ENCODE results near the gene RIIAD1.

RIIAD1 gene

DNA sequence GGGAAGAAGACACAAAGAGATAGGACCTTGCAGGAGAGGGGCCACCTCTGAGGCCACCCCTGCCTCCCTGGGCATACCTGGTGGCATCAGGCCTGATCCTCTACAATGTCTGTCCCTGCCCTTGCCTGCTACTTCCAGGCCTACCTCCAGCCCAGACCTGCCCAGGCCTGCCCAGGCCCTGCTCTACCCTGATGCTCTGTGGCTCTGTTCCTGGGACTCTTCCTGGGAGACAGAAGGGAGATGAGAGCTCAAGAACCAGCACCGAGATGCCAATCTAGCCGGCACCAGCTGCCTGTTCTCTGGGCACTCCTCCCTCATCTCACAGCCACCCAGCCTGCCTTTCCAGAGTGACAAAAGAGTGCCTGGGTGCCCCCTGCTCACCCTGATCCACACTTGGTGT, 7.4 kb upstream of the RIIAD1 start:
- Histone ChIP-seq H3K4me3 (ENCODE audit: low read depth, low read length) (no peak overlapping the region), H3K9ac (ENCODE audit: low read length) (no peak overlapping the region), H3K27ac (ENCODE audit: low read depth, low read length) (no peak overlapping the region), H3K36me3 (ENCODE audit: control insufficient read depth in 1 of 2, insufficient read depth in 2 of 2, low read length in 2 of 2) (no peaks in the 10 kb centered on the region), H2BK5ac (ENCODE audit: low read depth, low read length, poor library complexity) (no peak overlapping the region), H2AK5ac (ENCODE audit: low read length) (no peak overlapping the region), H4K12ac (ENCODE audit: low read depth, low read length) (no peak overlapping the region), H3K4ac (ENCODE audit: low read depth, low read length) (no peak overlapping the region), H4K91ac (ENCODE audit: low read depth, low read length) (no peak overlapping the region), H3K18ac (ENCODE audit: low read length) (no peak overlapping the region), H2BK120ac (ENCODE audit: insufficient read depth, low read length, poor library complexity) (no peak overlapping the region), H2AFZ (ENCODE audit: insufficient read depth, low read length, poor library complexity) (no peak overlapping the region), H3K14ac (ENCODE audit: low read length) (no peak overlapping the region), H3K27me3 (ENCODE audit: insufficient read depth, low read length) (peaks cover 11% of the 10 kb centered on the region), H3K4me2 (ENCODE audit: low read length) (no peak overlapping the region), H2BK12ac (ENCODE audit: low read length) (no peak overlapping the region), H3K9me3 (ENCODE audit: insufficient read depth, low read depth, low read length) (no peaks in the 10 kb centered on the region), H3K79me2 (ENCODE audit: control insufficient read depth, insufficient read depth, low read length, poor library complexity) (no peaks in the 10 kb centered on the region), H4K8ac (ENCODE audit: low read depth, low read length) (no peak overlapping the region), H3K23ac (ENCODE audit: low read length) (no peak overlapping the region), H3K4me1 (ENCODE audit: control insufficient read depth in 1 of 2, insufficient read depth in 2 of 2, low read length in 2 of 2) (no peaks in the 10 kb centered on the region), H3K79me1 (ENCODE audit: low read length) (no peaks in the 10 kb centered on the region)
- no peak for DNase-seq
- no CpG with 5 or more reads among the region's 2 CpGs for WGBS (ENCODE audit: extremely low coverage, insufficient coverage, insufficient read length)

DNA sequence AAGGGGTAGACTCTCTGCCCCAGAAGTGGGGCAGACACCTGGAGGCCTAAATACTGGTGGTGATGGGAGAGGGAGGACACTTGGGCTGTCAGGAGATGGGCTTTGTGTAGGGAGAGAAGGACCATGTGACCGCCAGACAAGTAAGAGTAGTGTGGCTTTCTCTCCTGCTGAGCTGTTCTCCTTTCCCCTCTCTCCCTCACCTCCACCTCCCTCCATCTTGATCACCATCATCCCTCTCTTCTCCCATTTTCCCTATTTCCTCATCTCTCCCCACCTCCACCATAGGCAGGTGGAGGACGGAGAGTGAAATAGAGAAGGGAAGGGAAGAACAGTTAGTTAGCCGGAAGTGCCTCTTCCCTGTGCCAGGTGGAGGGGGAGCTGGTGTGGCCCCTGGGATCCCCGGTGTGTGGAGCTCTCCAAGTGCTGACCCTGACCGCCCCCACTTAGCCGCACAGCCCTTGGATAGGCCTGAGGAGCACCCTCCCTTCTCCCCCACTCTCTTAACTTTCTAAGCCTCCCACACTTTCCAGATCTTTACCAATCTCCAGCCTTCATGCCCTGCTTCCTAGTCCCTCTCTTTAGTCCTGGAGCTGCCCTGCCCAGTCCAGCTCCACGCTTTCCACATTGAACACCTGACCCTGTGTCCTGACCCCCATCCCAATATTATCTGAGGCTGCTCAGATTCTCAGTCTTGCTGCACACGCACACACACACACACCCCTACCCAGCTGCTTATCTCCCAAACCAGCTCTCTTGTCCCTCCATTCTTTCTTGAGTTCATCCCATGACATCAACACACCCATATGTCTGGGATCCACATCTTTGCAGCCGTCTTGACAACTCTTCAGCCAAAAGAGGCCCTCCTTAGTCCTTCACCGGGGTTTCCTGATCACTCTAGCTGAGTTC, 6.2 kb upstream of the RIIAD1 start:
- Histone ChIP-seq H3K27me3 (ENCODE audit: insufficient read depth, low read length) (peaks cover 15% of the 10 kb centered on the region), H2BK120ac (ENCODE audit: insufficient read depth, low read length, poor library complexity) (no peak overlapping the region), H4K8ac (ENCODE audit: low read depth, low read length) (no peak overlapping the region), H2BK5ac (ENCODE audit: low read depth, low read length, poor library complexity) (no peak overlapping the region), H2BK12ac (ENCODE audit: low read length) (no peak overlapping the region), H3K4me1 (ENCODE audit: control insufficient read depth in 1 of 2, insufficient read depth in 2 of 2, low read length in 2 of 2) (no peaks in the 10 kb centered on the region), H3K36me3 (ENCODE audit: control insufficient read depth in 1 of 2, insufficient read depth in 2 of 2, low read length in 2 of 2) (no peaks in the 10 kb centered on the region), H2AK5ac (ENCODE audit: low read length) (no peak overlapping the region), H3K27ac (ENCODE audit: low read depth, low read length) (no peak overlapping the region), H3K79me1 (ENCODE audit: low read length) (no peaks in the 10 kb centered on the region), H3K4me3 (ENCODE audit: low read depth, low read length) (no peak overlapping the region), H3K79me2 (ENCODE audit: control insufficient read depth, insufficient read depth, low read length, poor library complexity) (no peaks in the 10 kb centered on the region), H3K4ac (ENCODE audit: low read depth, low read length) (no peak overlapping the region), H3K4me2 (ENCODE audit: low read length) (no peak overlapping the region), H3K9me3 (ENCODE audit: insufficient read depth, low read depth, low read length) (no peaks in the 10 kb centered on the region), H3K14ac (ENCODE audit: low read length) (no peak overlapping the region), H2AFZ (ENCODE audit: insufficient read depth, low read length, poor library complexity) (no peak overlapping the region), H3K18ac (ENCODE audit: low read length) (no peak overlapping the region), H3K9ac (ENCODE audit: low read length) (no peak overlapping the region), H4K12ac (ENCODE audit: low read depth, low read length) (no peak overlapping the region), H3K23ac (ENCODE audit: low read length) (no peak overlapping the region), H4K91ac (ENCODE audit: low read depth, low read length) (no peak overlapping the region)
- no peak for DNase-seq
- WGBS (ENCODE audit: extremely low coverage, insufficient coverage, insufficient read length) = no CpG with 5 or more reads among the region's 10 CpGs

- H2AFZ ChIP-seq (ENCODE audit: insufficient read depth, low read length, poor library complexity) = no peak overlapping the region
- H3K4me1 ChIP-seq (ENCODE audit: control insufficient read depth in 1 of 2, insufficient read depth in 2 of 2, low read length in 2 of 2) = no peaks in the 10 kb centered on the region
- no peak overlapping the region for H3K9ac ChIP-seq (ENCODE audit: low read length)
- WGBS (ENCODE audit: extremely low coverage, insufficient coverage, insufficient read length) = no CpG with 5 or more reads among the region's 17 CpGs
- H3K4ac ChIP-seq (ENCODE audit: low read depth, low read length) = no peak overlapping the region
- H2BK12ac ChIP-seq (ENCODE audit: low read length) = no peak overlapping the region
- H3K27ac ChIP-seq (ENCODE audit: low read depth, low read length) = no peak overlapping the region
- H4K91ac ChIP-seq (ENCODE audit: low read depth, low read length) = no peak overlapping the region
- H3K18ac ChIP-seq (ENCODE audit: low read length) = no peak overlapping the region
- no peak overlapping the region for H2BK5ac ChIP-seq (ENCODE audit: low read depth, low read length, poor library complexity)
- no peaks in the 10 kb centered on the region for H3K36me3 ChIP-seq (ENCODE audit: control insufficient read depth in 1 of 2, insufficient read depth in 2 of 2, low read length in 2 of 2)
- H3K9me3 ChIP-seq (ENCODE audit: insufficient read depth, low read depth, low read length) = no peaks in the 10 kb centered on the region
- no peak overlapping the region for H3K23ac ChIP-seq (ENCODE audit: low read length)
- H3K79me1 ChIP-seq (ENCODE audit: low read length) = no peaks in the 10 kb centered on the region
- no peak overlapping the region for H3K4me3 ChIP-seq (ENCODE audit: low read depth, low read length)
- no peak overlapping the region for H4K12ac ChIP-seq (ENCODE audit: low read depth, low read length)
- no peak overlapping the region for H4K8ac ChIP-seq (ENCODE audit: low read depth, low read length)
- no peak overlapping the region for H2AK5ac ChIP-seq (ENCODE audit: low read length)
- H3K27me3 ChIP-seq (ENCODE audit: insufficient read depth, low read length) = peaks cover 20% of the 10 kb centered on the region
- H3K4me2 ChIP-seq (ENCODE audit: low read length) = no peak overlapping the region
- no peak overlapping the region for H2BK120ac ChIP-seq (ENCODE audit: insufficient read depth, low read length, poor library complexity)
- no peaks in the 10 kb centered on the region for H3K79me2 ChIP-seq (ENCODE audit: control insufficient read depth, insufficient read depth, low read length, poor library complexity)
- no peak for DNase-seq
- H3K14ac ChIP-seq (ENCODE audit: low read length) = no peak overlapping the region
Observed at GRCh38 chr1:151715726-151716404, 5.5 kb upstream of the RIIAD1 start.

DNA sequence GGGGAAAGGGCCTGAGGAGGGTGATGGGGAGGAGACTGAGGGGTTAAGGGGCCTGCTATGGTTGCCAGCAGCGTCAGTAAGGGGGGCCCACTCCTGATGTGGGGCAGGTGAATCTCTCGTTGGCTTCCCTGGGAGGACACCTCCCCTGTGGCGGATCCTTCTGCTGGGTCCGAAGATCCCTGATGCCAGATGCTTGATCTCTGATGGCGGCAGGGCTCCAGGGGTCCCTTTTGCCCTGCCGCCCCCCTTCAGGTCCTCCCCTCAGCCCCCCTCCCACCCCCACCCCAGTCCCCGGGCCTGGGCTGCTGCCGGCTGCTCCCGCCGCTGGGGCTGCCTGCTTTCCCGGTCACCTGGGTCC, 4.9 kb upstream of the RIIAD1 start:
- H3K4ac ChIP-seq (ENCODE audit: low read depth, low read length) = no peak overlapping the region
- no peak overlapping the region for H3K9ac ChIP-seq (ENCODE audit: low read length)
- no peak overlapping the region for H4K91ac ChIP-seq (ENCODE audit: low read depth, low read length)
- no peak overlapping the region for H3K23ac ChIP-seq (ENCODE audit: low read length)
- H2AK5ac ChIP-seq (ENCODE audit: low read length) = no peak overlapping the region
- H3K79me1 ChIP-seq (ENCODE audit: low read length) = no peaks in the 10 kb centered on the region
- H2BK5ac ChIP-seq (ENCODE audit: low read depth, low read length, poor library complexity) = no peak overlapping the region
- peaks cover 0 to under 1% of the 10 kb centered on the region in 2 experiments for H3K4me1 ChIP-seq (ENCODE audit: control insufficient read depth in 1 of 2, insufficient read depth in 2 of 2, low read length in 2 of 2)
- H3K18ac ChIP-seq (ENCODE audit: low read length) = no peak overlapping the region
- H2BK12ac ChIP-seq (ENCODE audit: low read length) = no peak overlapping the region
- no peak overlapping the region for H2BK120ac ChIP-seq (ENCODE audit: insufficient read depth, low read length, poor library complexity)
- H3K4me2 ChIP-seq (ENCODE audit: low read length) = no peak overlapping the region
- H4K12ac ChIP-seq (ENCODE audit: low read depth, low read length) = no peak overlapping the region
- no peak overlapping the region for H3K27ac ChIP-seq (ENCODE audit: low read depth, low read length)
- H3K14ac ChIP-seq (ENCODE audit: low read length) = no peak overlapping the region
- no peak overlapping the region for H3K4me3 ChIP-seq (ENCODE audit: low read depth, low read length)
- H3K27me3 ChIP-seq (ENCODE audit: insufficient read depth, low read length) = peaks cover 22% of the 10 kb centered on the region
- no peak overlapping the region for H2AFZ ChIP-seq (ENCODE audit: insufficient read depth, low read length, poor library complexity)
- WGBS (ENCODE audit: extremely low coverage, insufficient coverage, insufficient read length) = no CpG with 5 or more reads among the region's 11 CpGs
- no peaks in the 10 kb centered on the region for H3K9me3 ChIP-seq (ENCODE audit: insufficient read depth, low read depth, low read length)
- H4K8ac ChIP-seq (ENCODE audit: low read depth, low read length) = no peak overlapping the region
- no peak for DNase-seq
- H3K36me3 ChIP-seq (ENCODE audit: control insufficient read depth in 1 of 2, insufficient read depth in 2 of 2, low read length in 2 of 2) = no peaks in the 10 kb centered on the region
- H3K79me2 ChIP-seq (ENCODE audit: control insufficient read depth, insufficient read depth, low read length, poor library complexity) = no peaks in the 10 kb centered on the region
